HepG2 (cell line): ENCODE data around the gene SLC35F6. TPM values are rescaled to one million over a fixed set of nuclear protein-coding genes. Genes with fewer than 3 reads are reported as not detected.

ENCODE experiments used
- ATAC-seq: fragments of 200-7000 bp; cut with Tn5 transposase; 3 replicates; pipeline ENCODE4 v1.9.1; 2020; ENCODE audit warnings: mild to moderate bottlenecking, moderate library complexity
- BruUV-seq: library from RNA; stranded (reverse); fragments of 400-500 nt; replicated peaks from 2 replicates; lab custom pipeline; 2021; lab: Mats Ljungman, UMichigan
- CTCF ChIA-PET: fragments of 300-600 bp; formaldehyde crosslinking; extraction: SDS; loops from one replicate; lab custom pipeline; 2021; ENCODE audit warnings: low total read pairs, inconsistent platforms, low intra/inter-chr PET ratio; lab: Yijun Ruan, JAX
- POLR2A ChIA-PET: fragments of 350-600 bp; sonication (Branson Sonifier 250); formaldehyde crosslinking; loops from one replicate; lab custom pipeline; 2020; ENCODE audit warnings: antibody characterized with exemption, inconsistent platforms; lab: Yijun Ruan, JAX
- DNase-seq: peaks from one replicate; pipeline ENCODE4 v3.0.0-alpha.2; 2015; ENCODE audit warnings: low spot score
- FAIRE-seq: peaks from 3 replicates; lab custom pipeline; 2011; peaks lifted over from hg19 to GRCh38; lab: Jason Lieb, UNC
- H2AFZ ChIP-seq: one replicate; pipeline ENCODE4 v1.6.1; 2011; ENCODE audit warnings: low read length, inconsistent platforms
- H3K27ac ChIP-seq: fragments of 300-600 bp; 3 replicates; pipeline ENCODE4 v1.8.0; 2011; ENCODE audit warnings: mixed run types, mild to moderate bottlenecking, mixed read lengths, low read length, inconsistent platforms; ENCODE audit not compliant: insufficient read depth; ENCODE audit errors: extremely low read length
- H3K27me3 ChIP-seq, 2 experiments: fragments of 200-600 bp in 1 of 2; 2 replicates in 1 of 2; 3 replicates in 1 of 2; pipeline versions ENCODE4 v1.6.0 to v1.8.0; 2011; ENCODE audit warnings: low read length in 2 of 2, mild to moderate bottlenecking in 2 of 2, moderate library complexity in 2 of 2, inconsistent platforms in 1 of 2; ENCODE audit not compliant: insufficient read depth in 2 of 2, control insufficient read depth in 1 of 2
- H3K36me3 ChIP-seq, 2 experiments: fragments of 200-600 bp in 1 of 2; replicated peaks in 1 of 2; 2 replicates in 1 of 2; 3 replicates in 1 of 2; pipeline versions ENCODE4 v1.5.1 to v1.8.0; 2011; ENCODE audit warnings: low read length in 2 of 2, inconsistent platforms in 1 of 2; ENCODE audit not compliant: insufficient read depth in 2 of 2, control insufficient read depth in 1 of 2
- H3K4me1 ChIP-seq: 2 replicates; pipeline ENCODE4 v1.5.1; 2012; ENCODE audit warnings: low read length, inconsistent platforms; ENCODE audit not compliant: insufficient read depth
- H3K4me2 ChIP-seq: 2 replicates; pipeline ENCODE4 v1.6.0; 2011; ENCODE audit warnings: low read depth, low read length, inconsistent platforms
- H3K4me3 ChIP-seq, 3 experiments: fragments of 200-600 bp in 1 of 3; sonication (generic), shearing (Covaris generic) in 1 of 3; replicated peaks in 1 of 3; 2 replicates each; pipeline ENCODE4 v1.5.1; 2011 to 2016; ENCODE audit warnings: low read length in 3 of 3, inconsistent platforms in 2 of 3, low read depth in 2 of 3, mild to moderate bottlenecking in 2 of 3, control low read depth in 1 of 3, mixed read lengths in 1 of 3; ENCODE audit not compliant: insufficient read depth in 1 of 3
- H3K79me2 ChIP-seq: one replicate; pipeline ENCODE4 v1.6.1; 2011; ENCODE audit warnings: low read length, inconsistent platforms; ENCODE audit not compliant: insufficient read depth
- H3K9ac ChIP-seq: 2 replicates; pipeline ENCODE4 v1.6.0; 2011; ENCODE audit warnings: mild to moderate bottlenecking, low read depth, low read length, inconsistent platforms; ENCODE audit not compliant: insufficient read depth
- H3K9me3 ChIP-seq: 2 replicates; pipeline ENCODE4 v1.5.1; 2012; ENCODE audit warnings: mild to moderate bottlenecking, low read length
- H4K20me1 ChIP-seq: 2 replicates; pipeline ENCODE4 v1.6.0; 2011; ENCODE audit warnings: inconsistent platforms, mild to moderate bottlenecking, low read length, moderate library complexity; ENCODE audit not compliant: insufficient read depth
- ARNTL ChIP-seq: sonication (generic); formaldehyde crosslinking; IDR thresholded peaks from 2 replicates; pipeline ENCODE4 v1.4.0; 2020; ENCODE audit warnings: mild to moderate bottlenecking, missing genetic modification reagents
- DR1 ChIP-seq: sonication (generic); formaldehyde crosslinking; IDR thresholded peaks from 2 replicates; pipeline ENCODE4 v1.8.0; 2021; ENCODE audit warnings: mild to moderate bottlenecking, missing genetic modification reagents, inconsistent platforms
- HOXA9 ChIP-seq: sonication (generic); formaldehyde crosslinking; IDR thresholded peaks from 2 replicates; pipeline ENCODE4 v1.8.1; 2022; ENCODE audit warnings: missing genetic modification reagents, mild to moderate bottlenecking, moderate library complexity, borderline replicate concordance
- KAT2B ChIP-seq: fragments of 150-350 bp; IDR thresholded peaks from 2 replicates; pipeline ENCODE4 v1.6.1; 2014; ENCODE audit warnings: low read depth, low read length, borderline replicate concordance
- SALL1 ChIP-seq: sonication (generic); formaldehyde crosslinking; IDR thresholded peaks from 2 replicates; pipeline ENCODE4 v1.8.0; 2022; ENCODE audit warnings: mild to moderate bottlenecking, missing genetic modification reagents
- SRSF9 ChIP-seq: fragments of 200-400 bp; formaldehyde crosslinking; IDR thresholded peaks from 2 replicates; pipeline ENCODE4 v1.6.1; 2018; ENCODE audit warnings: borderline replicate concordance, mild to moderate bottlenecking, low read depth, low read length; ENCODE audit not compliant: insufficient read depth, poor library complexity, severe bottlenecking
- ZNF564 ChIP-seq: sonication (generic); formaldehyde crosslinking; IDR thresholded peaks from 2 replicates; pipeline ENCODE4 v1.8.1; 2023; ENCODE audit warnings: mild to moderate bottlenecking, missing genetic modification reagents
- ZNF629 ChIP-seq: sonication (generic); formaldehyde crosslinking; conservative IDR thresholded peaks from 2 replicates; pipeline ENCODE4 v1.5.0; 2020; ENCODE audit warnings: missing genetic modification reagents
- WGBS: methylation state at CpG from one replicate; pipeline ENCODE4 v1.1.6; 2017; ENCODE audit warnings: low lambda C conversion rate; 5-methylcytosine and 5-hydroxymethylcytosine counted together
- in situ Hi-C: cut with HindIII; loops from 2 replicates; pipeline ENCODE4 v1.10.0; 2017; ENCODE audit warnings: low pct_unique_long_range_greater_than_20kb; ENCODE audit not compliant: extremely low pct_ligation_motif_present
- intact Hi-C: fragments of 100-400 bp; cut with micrococcal nuclease; formaldehyde crosslinking; loops from one replicate; pipeline ENCODE4 v1.10.0; 2022; ENCODE audit not compliant: unreplicated experiment
- polyA plus RNA-seq, 8 experiments: library from polyadenylated mRNA; depleted of rRNA in 3 of 8; stranded (reverse) in 7 of 8; unstranded in 1 of 8; fragments of >200 nt; fragmentation: Illumina TruSeq in 4 of 8; extraction: Trizol in 4 of 8; gene quantifications; 2 replicates each; pipeline versions ENCODE4 v1.2.1 to v1.2.3, GENCODE V29; 2011 to 2016; ENCODE audit warnings: low read depth in 4 of 8, missing spikeins in 1 of 8, mixed read lengths in 1 of 8; ENCODE audit not compliant: insufficient read depth in 1 of 8
- total RNA-seq, 5 experiments: library from RNA; depleted of rRNA; stranded (reverse); fragments of >200 nt; fragmentation: Illumina TruSeq; extraction: Trizol; gene quantifications; 2 replicates each; pipeline ENCODE4 v1.2.3, GENCODE V29; 2016; ENCODE audit warnings: low read depth in 1 of 5
- TF ChIP-seq, protein P1 (sequence below): sonication (generic); formaldehyde crosslinking; IDR thresholded peaks from 2 replicates; pipeline ENCODE4 v1.8.0; 2022; ENCODE audit warnings: mild to moderate bottlenecking, missing genetic modification reagents; ENCODE audit not compliant: insufficient replicate concordance

The SLC35F6 gene
- total and polyA plus RNA-seq, 2 of the 13 experiments (the other 11 are each of a cell fraction or from before 2014, with no cell fraction given), result 15.2 to 21.2 TPM

DNA sequence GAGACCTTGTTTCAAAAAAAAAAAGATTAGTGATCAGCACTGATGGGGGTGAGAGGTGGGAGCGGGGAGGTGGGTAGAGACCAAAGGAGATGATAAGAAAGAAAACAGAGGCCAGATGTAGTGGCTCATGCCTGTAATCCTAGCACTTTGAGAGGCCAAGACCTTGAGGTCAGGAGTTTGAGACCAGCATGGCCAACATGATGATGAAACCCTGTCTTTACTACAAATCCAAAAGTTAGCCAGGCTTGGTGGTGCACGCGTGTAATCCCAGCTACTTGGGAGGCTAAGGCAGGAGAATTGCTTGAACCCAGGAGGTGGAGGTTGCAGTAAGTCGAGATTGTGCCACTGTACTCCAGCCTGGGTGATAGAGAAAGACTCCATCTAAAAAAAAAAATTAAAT lies 9.5 kb upstream of the SLC35F6 start:
- ChIA-PET CTCF (no interaction called here), POLR2A (no interaction called here)
- H3K4me3 ChIP-seq, result no peak overlapping the region
- no peaks in the 10 kb centered on the region for H4K20me1 ChIP-seq
- H3K36me3 ChIP-seq, result no peaks in the 10 kb centered on the region
- no peak overlapping the region for H3K27ac ChIP-seq
- H3K79me2 ChIP-seq, result no peaks in the 10 kb centered on the region
- ATAC-seq, result no peak
- H3K9me3 ChIP-seq, result peaks cover 4% of the 10 kb centered on the region; the same call in 1 of the 2 replicates
- H3K4me1 ChIP-seq, result peaks cover 51% of the 10 kb centered on the region
- no TSS peak for BruUV-seq
- no peak for FAIRE-seq
- no peak overlapping the region for H3K4me2 ChIP-seq
- WGBS, result 74% methylated on average over 4 of the region's 4 CpGs
- intact Hi-C loops, result no loop called here
- no peak overlapping the region for H3K9ac ChIP-seq
- H2AFZ ChIP-seq, result no peak overlapping the region
- H3K27me3 ChIP-seq, result no peaks in the 10 kb centered on the region
- TF ChIP-seq, protein P1, sequence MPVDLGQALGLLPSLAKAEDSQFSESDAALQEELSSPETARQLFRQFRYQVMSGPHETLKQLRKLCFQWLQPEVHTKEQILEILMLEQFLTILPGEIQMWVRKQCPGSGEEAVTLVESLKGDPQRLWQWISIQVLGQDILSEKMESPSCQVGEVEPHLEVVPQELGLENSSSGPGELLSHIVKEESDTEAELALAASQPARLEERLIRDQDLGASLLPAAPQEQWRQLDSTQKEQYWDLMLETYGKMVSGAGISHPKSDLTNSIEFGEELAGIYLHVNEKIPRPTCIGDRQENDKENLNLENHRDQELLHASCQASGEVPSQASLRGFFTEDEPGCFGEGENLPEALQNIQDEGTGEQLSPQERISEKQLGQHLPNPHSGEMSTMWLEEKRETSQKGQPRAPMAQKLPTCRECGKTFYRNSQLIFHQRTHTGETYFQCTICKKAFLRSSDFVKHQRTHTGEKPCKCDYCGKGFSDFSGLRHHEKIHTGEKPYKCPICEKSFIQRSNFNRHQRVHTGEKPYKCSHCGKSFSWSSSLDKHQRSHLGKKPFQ (CRISPR knock-in tag), result no peak
- no peak for TF ChIP-seq HOXA9
- TF ChIP-seq, all 625 proteins: peak for 0
- no peak for DNase-seq
- in situ Hi-C loops, result no loop called here

DNA sequence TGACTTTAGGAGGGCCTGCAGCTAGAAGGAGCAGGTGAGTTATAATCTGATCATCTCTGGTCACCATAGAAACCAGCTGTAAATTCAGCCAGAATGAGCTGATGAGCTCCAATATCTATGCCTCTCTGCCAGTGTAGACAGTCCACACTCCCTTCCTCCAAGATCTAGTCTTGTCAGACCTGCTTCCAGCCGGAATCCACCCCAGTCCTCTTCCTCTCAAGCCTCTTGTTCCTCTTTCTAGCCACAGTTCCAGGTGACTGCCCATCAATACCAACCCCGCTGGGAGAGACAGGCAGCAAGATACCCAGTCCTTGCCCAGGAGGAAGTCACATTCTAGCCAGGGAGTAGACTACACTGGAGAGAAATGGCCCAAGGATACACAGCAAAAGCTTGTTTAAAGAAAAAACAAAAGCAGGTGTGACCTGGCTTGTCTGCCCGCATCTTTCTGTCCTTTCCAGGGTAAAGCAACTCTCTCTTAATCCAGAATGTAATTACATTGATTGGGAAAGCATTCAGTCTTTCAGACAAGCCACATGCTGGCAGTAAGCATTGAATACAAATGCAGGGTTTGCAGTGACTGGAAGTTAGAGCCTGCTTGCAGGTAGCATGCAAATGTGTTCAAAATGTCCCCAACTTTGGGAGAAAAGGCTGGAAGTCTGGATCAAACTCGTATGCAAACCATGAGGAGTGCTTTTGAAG lies 9.0 kb upstream of the SLC35F6 start:
- no peak overlapping the region for H3K4me3 ChIP-seq
- H3K79me2 ChIP-seq, result no peaks in the 10 kb centered on the region
- no peak overlapping the region for H3K9ac ChIP-seq
- H3K36me3 ChIP-seq, result no peaks in the 10 kb centered on the region
- H3K27ac ChIP-seq, result no peak overlapping the region
- peaks cover 45% of the 10 kb centered on the region for H3K4me1 ChIP-seq
- no peaks in the 10 kb centered on the region for H3K27me3 ChIP-seq
- no peak for FAIRE-seq
- TF ChIP-seq DR1 (CRISPR knock-in tag), result no peak
- no peak for TF ChIP-seq SALL1 (CRISPR knock-in tag)
- TF ChIP-seq SRSF9, result no peak
- TF ChIP-seq ZNF564 (CRISPR knock-in tag), result no peak
- no peak for TF ChIP-seq ZNF629 (CRISPR knock-in tag)
- no peak for TF ChIP-seq ARNTL
- no peak for TF ChIP-seq KAT2B
- ChIA-PET CTCF (no interaction called here), POLR2A (no interaction called here)
- peaks cover 4% of the 10 kb centered on the region; the same call in 1 of the 2 replicates for H3K9me3 ChIP-seq
- intact Hi-C loops (no loop called here), in situ Hi-C loops (no loop called here)
- no peak for ATAC-seq
- H3K4me2 ChIP-seq, result no peak overlapping the region
- WGBS, result 70% methylated on average over 4 of the region's 4 CpGs
- H4K20me1 ChIP-seq, result no peaks in the 10 kb centered on the region
- no TSS peak for BruUV-seq
- no peak for DNase-seq
- H2AFZ ChIP-seq, result no peak overlapping the region
